Cardiac ventricle fibroblast (primary cell): ENCODE data around the gene MORC1. TPM values are rescaled to one million over a fixed set of nuclear protein-coding genes. Genes with fewer than 3 reads are reported as not detected.

Source experiments
- total RNA-seq: library from RNA; depleted of rRNA; stranded (reverse); fragments of >200 nt; gene quantifications from 2 replicates; pipeline ENCODE4 v1.2.3, GENCODE V29; 2015

The MORC1 gene, protein sequence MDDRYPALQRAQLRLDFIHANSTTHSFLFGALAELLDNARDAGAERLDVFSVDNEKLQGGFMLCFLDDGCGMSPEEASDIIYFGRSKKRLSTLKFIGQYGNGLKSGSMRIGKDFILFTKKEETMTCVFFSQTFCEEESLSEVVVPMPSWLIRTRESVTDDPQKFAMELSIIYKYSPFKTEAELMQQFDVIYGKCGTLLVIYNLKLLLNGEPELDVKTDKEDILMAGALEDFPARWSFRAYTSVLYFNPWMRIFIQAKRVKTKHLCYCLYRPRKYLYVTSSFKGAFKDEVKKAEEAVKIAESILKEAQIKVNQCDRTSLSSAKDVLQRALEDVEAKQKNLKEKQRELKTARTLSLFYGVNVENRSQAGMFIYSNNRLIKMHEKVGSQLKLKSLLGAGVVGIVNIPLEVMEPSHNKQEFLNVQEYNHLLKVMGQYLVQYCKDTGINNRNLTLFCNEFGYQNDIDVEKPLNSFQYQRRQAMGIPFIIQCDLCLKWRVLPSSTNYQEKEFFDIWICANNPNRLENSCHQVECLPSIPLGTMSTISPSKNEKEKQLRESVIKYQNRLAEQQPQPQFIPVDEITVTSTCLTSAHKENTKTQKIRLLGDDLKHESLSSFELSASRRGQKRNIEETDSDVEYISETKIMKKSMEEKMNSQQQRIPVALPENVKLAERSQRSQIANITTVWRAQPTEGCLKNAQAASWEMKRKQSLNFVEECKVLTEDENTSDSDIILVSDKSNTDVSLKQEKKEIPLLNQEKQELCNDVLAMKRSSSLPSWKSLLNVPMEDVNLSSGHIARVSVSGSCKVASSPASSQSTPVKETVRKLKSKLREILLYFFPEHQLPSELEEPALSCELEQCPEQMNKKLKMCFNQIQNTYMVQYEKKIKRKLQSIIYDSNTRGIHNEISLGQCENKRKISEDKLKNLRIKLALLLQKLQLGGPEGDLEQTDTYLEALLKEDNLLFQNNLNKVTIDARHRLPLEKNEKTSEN
- not detected in 2 replicates for total RNA-seq

GRCh38 chr3:109117939-109118338 lies at the start of gene MORC1:
Gene MORC1 (minus strand): TSS chr3:109118134. CDS start chr3:109118059, 75 bp downstream.

GRCh38 chr3:109136523-109136922 lies 18.6 kb upstream of the MORC1 start, which contains the start of gene C3orf85:
Gene C3orf85 (plus strand): TSS chr3:109136719. CDS start chr3:109136848, 129 bp downstream.

DNA sequence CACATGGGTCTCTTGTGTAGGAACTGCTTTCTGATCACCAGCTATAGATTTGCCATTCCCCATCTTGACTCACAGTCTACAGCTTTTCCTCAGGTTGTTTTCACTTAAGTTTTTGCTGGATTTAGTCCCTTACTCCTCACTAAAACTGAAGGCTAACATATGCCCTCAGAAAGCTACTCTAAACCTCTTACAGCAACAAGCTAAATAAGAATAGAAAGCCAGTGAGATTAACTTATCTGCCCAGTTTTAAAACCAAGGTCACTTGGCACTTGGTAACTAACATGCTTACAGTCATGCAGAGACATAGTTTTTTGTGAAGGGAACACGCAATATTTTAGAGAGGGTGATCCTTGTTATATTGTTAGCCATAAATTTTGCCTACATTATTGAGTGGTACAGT lies 164.2 kb downstream of the MORC1 start, which contains the start of gene GUCA1C:
Gene GUCA1C, minus strand, starts transcription at position 180 of the 400 bp plus-strand sequence. Its CDS starts 117 bp downstream, at position 63.

Other genes with a start within 250 kb of the MORC1 start
- not detected in 2 replicates for gene GUCA1C, start 164.3 kb downstream of the MORC1 start, total RNA-seq
- not detected in 2 replicates for gene C3orf85, start 18.6 kb upstream of the MORC1 start, total RNA-seq
- not detected in 2 replicates for gene DPPA2, start 198.4 kb upstream of the MORC1 start, total RNA-seq
- gene DPPA4, start 219.4 kb upstream of the MORC1 start, total RNA-seq = not detected in 2 replicates